Measurements from ENCODE around the gene IGLL5. TPM values are rescaled to one million over a fixed set of nuclear protein-coding genes. Genes with fewer than 3 reads are reported as not detected.
"Not testable (repeated sequence)": the region's sequence is repeated elsewhere in the genome, so short reads cannot be mapped to it uniquely, and the experiment has no call there.

IGLL5 gene
- total and polyA plus RNA-seq, 5 donors: 0.65 to 0.97 TPM; not detected in 3

GRCh38 chr22:22902247-22903001, 14.8 kb downstream of the IGLL5 start:
- no peak for DNase-seq
- intact Hi-C loops (cut with DNase I): no loop called here
- no peak for ATAC-seq

GRCh38 chr22:22903355-22903777, 15.8 kb downstream of the IGLL5 start:
- Histone ChIP-seq H3K9me3 (ENCODE audit: control insufficient read depth, low read length) (no peaks in the 10 kb centered on the region), H3K4me1 (ENCODE audit: control insufficient read depth, insufficient read depth, low read length) (no peaks in the 10 kb centered on the region), H3K4me3 (ENCODE audit: low read length) (no peak overlapping the region), H3K27me3 (ENCODE audit: control insufficient read depth, insufficient read depth) (no peaks in the 10 kb centered on the region), H3K27ac (ENCODE audit: low read length) (no peak overlapping the region)
- peak in 1 of 3 donors; percentile 34 for DNase-seq
- 38% methylated on average over 2 of the region's 2 CpGs for WGBS
- no peak for ATAC-seq
- intact Hi-C loops (cut with DNase I): no loop called here

More at GRCh38 chr22:22902247-22903001, 14.8 kb downstream of the IGLL5 start:
- 78% methylated on average over 9 of the region's 9 CpGs for whole genome bisulfite sequencing
- no peak overlapping the region for H3K27ac ChIP-seq (ENCODE audit: low read length)
- no peak overlapping the region for H3K4me3 ChIP-seq (ENCODE audit: low read length)
- no peaks in the 10 kb centered on the region for H3K27me3 ChIP-seq (ENCODE audit: control insufficient read depth, insufficient read depth)
- no peaks in the 10 kb centered on the region for H3K9me3 ChIP-seq (ENCODE audit: control insufficient read depth, low read length)
- H3K4me1 ChIP-seq (ENCODE audit: control insufficient read depth, insufficient read depth, low read length): no peaks in the 10 kb centered on the region

DNA sequence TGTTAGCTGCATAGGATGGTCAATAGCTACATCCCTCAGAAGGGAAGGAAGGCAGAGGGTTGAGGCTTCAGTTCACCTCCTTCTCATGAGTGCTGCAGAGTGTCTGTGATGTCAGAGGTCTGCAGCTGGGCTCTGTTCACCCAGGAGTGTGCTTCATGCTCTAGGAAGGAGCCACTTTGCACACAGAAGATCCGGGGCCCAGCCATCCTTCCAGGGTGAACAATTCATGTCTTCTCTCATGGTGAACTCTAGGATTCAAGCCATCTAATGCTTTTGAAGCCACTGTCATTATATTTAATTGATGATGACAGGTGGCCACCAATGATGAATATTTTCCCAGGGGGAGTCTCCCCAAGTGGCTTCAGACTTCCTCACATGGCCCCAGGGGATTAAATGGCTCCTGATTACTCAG, 16.2 kb downstream of the IGLL5 start:
- intact Hi-C loops (cut with DNase I); DNase-seq; H3K4me3 ChIP-seq (ENCODE audit: low read length); H3K9me3 ChIP-seq (ENCODE audit: control insufficient read depth, low read length); H3K4me1 ChIP-seq (ENCODE audit: control insufficient read depth, insufficient read depth, low read length); ATAC-seq; H3K27me3 ChIP-seq (ENCODE audit: control insufficient read depth, insufficient read depth); H3K27ac ChIP-seq (ENCODE audit: low read length): not testable (repeated sequence)
- WGBS: 90% methylated on average over 1 of the region's 1 CpG

- DNase-seq; H3K27ac ChIP-seq (ENCODE audit: low read length); intact Hi-C loops (cut with DNase I); H3K9me3 ChIP-seq (ENCODE audit: control insufficient read depth, low read length); H3K4me3 ChIP-seq (ENCODE audit: low read length); H3K27me3 ChIP-seq (ENCODE audit: control insufficient read depth, insufficient read depth); H3K4me1 ChIP-seq (ENCODE audit: control insufficient read depth, insufficient read depth, low read length); ATAC-seq: not testable (repeated sequence)
- 84% methylated on average over 5 of the region's 5 CpGs for WGBS
Observed at GRCh38 chr22:22904736-22905135, 17.1 kb downstream of the IGLL5 start.

DNA sequence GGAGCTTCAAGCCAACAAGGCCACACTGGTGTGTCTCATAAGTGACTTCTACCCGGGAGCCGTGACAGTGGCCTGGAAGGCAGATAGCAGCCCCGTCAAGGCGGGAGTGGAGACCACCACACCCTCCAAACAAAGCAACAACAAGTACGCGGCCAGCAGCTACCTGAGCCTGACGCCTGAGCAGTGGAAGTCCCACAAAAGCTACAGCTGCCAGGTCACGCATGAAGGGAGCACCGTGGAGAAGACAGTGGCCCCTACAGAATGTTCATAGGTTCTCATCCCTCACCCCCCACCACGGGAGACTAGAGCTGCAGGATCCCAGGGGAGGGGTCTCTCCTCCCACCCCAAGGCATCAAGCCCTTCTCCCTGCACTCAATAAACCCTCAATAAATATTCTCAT, 18.8 kb downstream of the IGLL5 start:
- intact Hi-C loops (cut with DNase I); ATAC-seq; H3K4me3 ChIP-seq (ENCODE audit: low read length); H3K27ac ChIP-seq (ENCODE audit: low read length); H3K27me3 ChIP-seq (ENCODE audit: control insufficient read depth, insufficient read depth); DNase-seq; H3K4me1 ChIP-seq (ENCODE audit: control insufficient read depth, insufficient read depth, low read length); H3K9me3 ChIP-seq (ENCODE audit: control insufficient read depth, low read length): not testable (repeated sequence)
- WGBS: 80% methylated on average over 8 of the region's 10 CpGs

DNA sequence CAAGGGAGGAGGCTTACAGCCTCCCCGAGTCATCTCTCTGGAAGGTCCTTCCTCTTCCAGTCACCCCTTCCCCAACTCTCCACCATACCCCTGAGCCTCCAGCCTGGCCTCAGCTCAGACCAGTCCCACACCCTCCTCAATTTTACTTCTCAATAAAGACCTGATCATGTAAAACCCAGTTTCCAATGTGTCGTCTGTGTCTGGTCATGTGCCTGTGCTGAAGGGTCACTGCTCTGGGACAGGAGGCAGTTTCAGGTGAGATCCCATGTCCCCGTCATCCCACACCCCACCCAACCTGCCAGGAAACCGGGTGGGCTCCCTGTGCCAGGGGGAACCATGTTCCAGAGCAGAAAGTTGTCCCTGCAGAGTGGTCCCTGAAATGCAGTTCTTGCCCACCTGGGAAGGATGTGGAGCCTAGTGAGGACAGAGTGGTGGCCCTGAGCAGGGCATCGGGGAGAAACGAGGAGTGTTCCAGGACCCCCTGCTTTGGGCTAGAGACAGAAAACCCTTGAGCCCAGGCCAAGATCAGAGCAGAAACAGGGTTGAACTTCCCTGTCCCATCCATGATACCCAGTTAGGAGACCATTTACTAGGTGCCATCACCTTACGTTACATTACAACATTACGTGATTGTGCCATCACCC, 19.4 kb downstream of the IGLL5 start:
- no peak overlapping the region for H3K4me3 ChIP-seq (ENCODE audit: low read length)
- H3K27me3 ChIP-seq (ENCODE audit: control insufficient read depth, insufficient read depth): no peaks in the 10 kb centered on the region
- 85% methylated on average over 8 of the region's 8 CpGs for WGBS
- ATAC-seq: no peak
- no peaks in the 10 kb centered on the region for H3K4me1 ChIP-seq (ENCODE audit: control insufficient read depth, insufficient read depth, low read length)
- no peaks in the 10 kb centered on the region for H3K9me3 ChIP-seq (ENCODE audit: control insufficient read depth, low read length)
- no peak overlapping the region for H3K27ac ChIP-seq (ENCODE audit: low read length)
- DNase-seq: no peak
- intact Hi-C loops (cut with DNase I): no loop called here

- H3K4me1 ChIP-seq (ENCODE audit: control insufficient read depth, insufficient read depth, low read length): no peaks in the 10 kb centered on the region
- no peaks in the 10 kb centered on the region for H3K9me3 ChIP-seq (ENCODE audit: control insufficient read depth, low read length)
- no peak for DNase-seq
- WGBS: 86% methylated on average over 9 of the region's 9 CpGs
- no peak for ATAC-seq
- no peak overlapping the region for H3K4me3 ChIP-seq (ENCODE audit: low read length)
- intact Hi-C loops (cut with DNase I): no loop called here
- H3K27me3 ChIP-seq (ENCODE audit: control insufficient read depth, insufficient read depth): no peaks in the 10 kb centered on the region
- H3K27ac ChIP-seq (ENCODE audit: low read length): no peak overlapping the region
Observed at GRCh38 chr22:22907551-22908494, 20.2 kb downstream of the IGLL5 start.

DNA sequence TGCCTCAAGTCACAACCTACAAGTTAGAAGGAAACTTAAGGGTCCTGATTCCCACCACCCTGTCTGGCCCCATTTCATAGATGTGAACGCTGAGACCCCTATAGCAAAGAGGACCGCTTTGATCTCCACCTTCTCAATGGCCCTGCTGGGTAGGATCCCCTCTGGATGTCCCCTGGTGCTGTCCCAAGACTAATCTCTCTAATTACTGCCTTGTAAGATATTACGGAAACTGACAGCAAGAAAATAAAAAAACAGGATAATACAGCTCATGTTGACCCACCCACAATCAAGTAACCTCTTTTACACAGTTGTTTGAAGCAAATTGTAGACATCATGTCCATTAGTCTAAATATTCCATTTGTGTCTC, 20.9 kb downstream of the IGLL5 start:
- Histone ChIP-seq H3K4me3 (ENCODE audit: low read length) (no peak overlapping the region), H3K4me1 (ENCODE audit: control insufficient read depth, insufficient read depth, low read length) (no peaks in the 10 kb centered on the region), H3K27ac (ENCODE audit: low read length) (no peak overlapping the region), H3K9me3 (ENCODE audit: control insufficient read depth, low read length) (no peaks in the 10 kb centered on the region), H3K27me3 (ENCODE audit: control insufficient read depth, insufficient read depth) (no peaks in the 10 kb centered on the region)
- intact Hi-C loops (cut with DNase I): no loop called here
- DNase-seq (no peak), ATAC-seq (no peak)
- 82% methylated on average over 3 of the region's 3 CpGs for WGBS

- 76% methylated on average over 6 of the region's 6 CpGs for WGBS
- no peak overlapping the region for H3K27ac ChIP-seq (ENCODE audit: low read length)
Observed at GRCh38 chr22:22908941-22909604, 21.5 kb downstream of the IGLL5 start.

DNA sequence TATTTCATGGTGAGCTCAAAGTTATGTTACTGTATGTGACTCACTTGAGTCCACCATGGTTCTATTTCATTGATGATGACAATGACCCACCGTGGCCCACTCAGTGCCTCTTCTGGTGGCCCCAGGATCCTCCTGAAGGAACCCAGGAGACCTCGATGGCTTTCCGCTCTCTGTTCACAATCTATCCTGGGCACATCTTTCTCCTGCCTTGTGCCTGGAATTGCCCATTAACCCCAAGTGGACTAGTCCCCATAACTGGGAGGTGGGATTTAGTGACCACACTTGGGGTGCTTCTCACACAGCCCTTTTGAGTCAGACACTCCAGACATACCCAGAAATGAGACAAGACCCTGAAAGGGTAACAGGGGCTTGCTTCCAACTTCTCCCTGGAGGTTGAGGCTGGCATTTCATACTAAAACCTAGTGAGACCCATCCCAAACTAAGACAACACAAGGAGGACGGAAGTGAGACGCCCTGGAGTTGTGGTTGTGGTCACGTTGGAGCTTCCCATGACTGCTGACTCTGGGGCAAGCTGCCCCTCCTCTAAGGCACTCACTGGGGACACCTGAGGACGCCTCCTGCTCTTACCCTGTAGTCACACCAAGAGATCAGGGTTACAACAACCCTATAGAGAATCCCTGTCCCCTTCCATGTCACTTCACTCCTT, 22.1 kb downstream of the IGLL5 start:
- H3K27me3 ChIP-seq (ENCODE audit: control insufficient read depth, insufficient read depth): no peaks in the 10 kb centered on the region
- intact Hi-C loops (cut with DNase I): no loop called here
- H3K27ac ChIP-seq (ENCODE audit: low read length): no peak overlapping the region
- ATAC-seq: no peak
- peak in 1 of 3 donors; percentile 4 for DNase-seq
- WGBS: 71% methylated on average over 7 of the region's 7 CpGs
- no peak overlapping the region for H3K4me3 ChIP-seq (ENCODE audit: low read length)
- no peaks in the 10 kb centered on the region for H3K4me1 ChIP-seq (ENCODE audit: control insufficient read depth, insufficient read depth, low read length)
- H3K9me3 ChIP-seq (ENCODE audit: control insufficient read depth, low read length): no peaks in the 10 kb centered on the region

More at GRCh38 chr22:22908941-22909604, 21.5 kb downstream of the IGLL5 start:
- intact Hi-C loops (cut with DNase I): no loop called here
- ATAC-seq (no peak), DNase-seq (peak in 1 of 3 donors; percentile 3)
- Histone ChIP-seq H3K9me3 (ENCODE audit: control insufficient read depth, low read length) (no peaks in the 10 kb centered on the region), H3K27me3 (ENCODE audit: control insufficient read depth, insufficient read depth) (no peaks in the 10 kb centered on the region), H3K4me1 (ENCODE audit: control insufficient read depth, insufficient read depth, low read length) (no peaks in the 10 kb centered on the region), H3K4me3 (ENCODE audit: low read length) (no peak overlapping the region)
